ENCODE data around the gene COL15A1.

Gene COL15A1

GRCh38 chr9:99037769-99038483 is 94.2 kb downstream of the COL15A1 start:
- DNase-seq (ENCODE audit: low read depth), result peak; percentile 54

- no peak for DNase-seq (ENCODE audit: low read depth)
Observed at GRCh38 chr9:99038484-99038820, 94.7 kb downstream of the COL15A1 start.

- no peak for DNase-seq (ENCODE audit: low read depth)
Observed at GRCh38 chr9:99039505-99040182, 95.9 kb downstream of the COL15A1 start.

- DNase-seq (ENCODE audit: low read depth), result no peak
Observed at GRCh38 chr9:99040251-99040900, 96.7 kb downstream of the COL15A1 start.

GRCh38 chr9:99040911-99041582 is 97.3 kb downstream of the COL15A1 start:
- peak; percentile 73 for DNase-seq (ENCODE audit: low read depth)

- DNase-seq (ENCODE audit: low read depth), result no peak
Observed at GRCh38 chr9:99041618-99042017, 97.9 kb downstream of the COL15A1 start.

GRCh38 chr9:99042620-99043019 is 98.9 kb downstream of the COL15A1 start:
- no peak for DNase-seq (ENCODE audit: low read depth)

GRCh38 chr9:99044827-99045226 is 101.1 kb downstream of the COL15A1 start:
- DNase-seq (ENCODE audit: low read depth), result no peak

- DNase-seq (ENCODE audit: low read depth), result no peak
Observed at GRCh38 chr9:99046068-99046467, 102.4 kb downstream of the COL15A1 start.

- DNase-seq (ENCODE audit: low read depth), result no peak
Observed at GRCh38 chr9:99046542-99047071, 102.9 kb downstream of the COL15A1 start.

GRCh38 chr9:99049228-99049627 is 105.5 kb downstream of the COL15A1 start:
- no peak for DNase-seq (ENCODE audit: low read depth)

GRCh38 chr9:99049641-99050040 is 105.9 kb downstream of the COL15A1 start:
- no peak for DNase-seq (ENCODE audit: low read depth)

- DNase-seq (ENCODE audit: low read depth), result no peak
Observed at GRCh38 chr9:99050292-99050911, 106.7 kb downstream of the COL15A1 start.

- DNase-seq (ENCODE audit: low read depth), result no peak
Observed at GRCh38 chr9:99050924-99051323, 107.2 kb downstream of the COL15A1 start.

GRCh38 chr9:99051406-99051805 is 107.7 kb downstream of the COL15A1 start:
- DNase-seq (ENCODE audit: low read depth), result no peak

- no peak for DNase-seq (ENCODE audit: low read depth)
Observed at GRCh38 chr9:99051851-99052250, 108.1 kb downstream of the COL15A1 start.

GRCh38 chr9:99052815-99053715 is 109.4 kb downstream of the COL15A1 start:
- no peak for DNase-seq (ENCODE audit: low read depth)

GRCh38 chr9:99054581-99054980 is 110.9 kb downstream of the COL15A1 start:
- no peak for DNase-seq (ENCODE audit: low read depth)

GRCh38 chr9:99055384-99055783 is 111.7 kb downstream of the COL15A1 start:
- DNase-seq (ENCODE audit: low read depth), result no peak

GRCh38 chr9:99056186-99056585 is 112.5 kb downstream of the COL15A1 start:
- no peak for DNase-seq (ENCODE audit: low read depth)
